IMR-90 (cell line): Measurements from ENCODE around the gene DAPK3.

ENCODE experiments used
- BHLHE40 ChIP-seq: fragments of 150-350 bp; IDR thresholded peaks from 2 replicates; pipeline ENCODE4 v1.6.1; 2016; ENCODE audit warnings: mild to moderate bottlenecking, low read depth, low read length
- CEBPB ChIP-seq: IDR thresholded peaks from 2 replicates; pipeline ENCODE4 v1.6.1; 2012; ENCODE audit warnings: low read depth, low read length, improper control_type of control experiment
- FOS ChIP-seq: fragments of 150-350 bp; IDR thresholded peaks from 2 replicates; pipeline ENCODE4 v1.6.1; 2016; ENCODE audit warnings: low read depth, low read length
- POLR2A ChIP-seq: IDR thresholded peaks from 2 replicates; pipeline ENCODE4 v1.6.1; 2012; ENCODE audit warnings: mild to moderate bottlenecking, low read depth, low read length
- RAD21 ChIP-seq: IDR thresholded peaks from 2 replicates; pipeline ENCODE4 v1.6.1; 2012; ENCODE audit warnings: low read length, improper control_type of control experiment
- RCOR1 ChIP-seq: IDR thresholded peaks from 2 replicates; pipeline ENCODE4 v1.6.1; 2012; ENCODE audit warnings: mild to moderate bottlenecking, low read length, improper control_type of control experiment; ENCODE audit not compliant: insufficient replicate concordance
- RFX5 ChIP-seq: IDR thresholded peaks from 2 replicates; pipeline ENCODE4 v1.8.0; 2012; ENCODE audit warnings: low read depth, mild to moderate bottlenecking, low read length, moderate library complexity
- TF ChIP-seq, protein P1 (sequence below): conservative IDR thresholded peaks from 2 replicates; pipeline ENCODE4 v1.5.1; 2012; ENCODE audit warnings: mild to moderate bottlenecking, low read depth, low read length, improper control_type of control experiment
- TF ChIP-seq, protein P2 (sequence below): fragments of 150-350 bp; IDR thresholded peaks from 2 replicates; pipeline ENCODE4 v1.6.1; 2017; ENCODE audit warnings: mild to moderate bottlenecking, antibody characterized with exemption, low read length, low read depth
- TF ChIP-seq, protein P3 (sequence below): fragments of 150-350 bp; IDR thresholded peaks from 2 replicates; pipeline ENCODE4 v1.6.1; 2016; ENCODE audit warnings: low read depth, mild to moderate bottlenecking, low read length, moderate library complexity, borderline replicate concordance

DNA sequence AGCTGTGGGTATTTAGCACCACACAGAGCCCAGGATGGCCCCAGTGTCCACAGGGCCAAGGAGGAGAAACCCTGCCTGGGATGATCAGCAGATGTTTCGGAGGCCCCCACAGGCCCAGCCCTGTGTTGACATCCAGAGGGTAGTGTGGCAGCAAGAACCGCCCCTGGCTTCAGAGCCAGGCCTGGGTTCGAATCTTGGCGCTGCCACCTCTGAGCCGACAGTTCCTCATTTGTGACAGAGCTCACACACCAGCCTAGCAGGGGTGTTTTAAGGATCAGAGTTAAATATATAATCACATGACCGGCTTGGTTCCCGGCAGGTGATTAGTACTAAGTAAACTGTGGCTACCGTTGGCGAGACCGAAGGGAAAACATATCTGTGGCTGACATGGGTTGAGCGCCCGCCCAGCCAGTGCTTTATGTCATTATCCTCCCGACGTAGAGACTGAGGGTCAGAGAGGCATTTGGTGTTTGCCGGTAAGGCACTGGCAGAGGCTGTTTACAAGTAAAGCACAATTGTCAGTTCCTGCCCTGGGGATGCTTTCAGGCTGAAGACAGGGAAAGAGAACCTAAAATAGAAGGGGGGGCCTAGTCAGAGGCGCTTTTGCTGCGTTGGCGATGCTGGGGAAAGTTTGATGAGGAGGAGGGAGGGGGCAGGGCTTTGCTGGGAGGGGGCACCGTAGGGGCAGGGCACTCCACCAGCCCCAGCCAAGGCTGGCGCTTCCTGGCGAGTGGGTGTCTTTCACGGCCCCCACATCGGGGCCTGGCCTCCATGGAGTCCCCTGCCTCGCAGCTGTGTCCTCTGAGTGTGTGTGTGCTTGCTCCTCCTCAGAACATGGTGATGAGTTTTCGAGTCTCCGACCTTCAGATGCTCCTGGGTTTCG, 41.4 kb upstream of the DAPK3 start:
- TF ChIP-seq, protein P1, sequence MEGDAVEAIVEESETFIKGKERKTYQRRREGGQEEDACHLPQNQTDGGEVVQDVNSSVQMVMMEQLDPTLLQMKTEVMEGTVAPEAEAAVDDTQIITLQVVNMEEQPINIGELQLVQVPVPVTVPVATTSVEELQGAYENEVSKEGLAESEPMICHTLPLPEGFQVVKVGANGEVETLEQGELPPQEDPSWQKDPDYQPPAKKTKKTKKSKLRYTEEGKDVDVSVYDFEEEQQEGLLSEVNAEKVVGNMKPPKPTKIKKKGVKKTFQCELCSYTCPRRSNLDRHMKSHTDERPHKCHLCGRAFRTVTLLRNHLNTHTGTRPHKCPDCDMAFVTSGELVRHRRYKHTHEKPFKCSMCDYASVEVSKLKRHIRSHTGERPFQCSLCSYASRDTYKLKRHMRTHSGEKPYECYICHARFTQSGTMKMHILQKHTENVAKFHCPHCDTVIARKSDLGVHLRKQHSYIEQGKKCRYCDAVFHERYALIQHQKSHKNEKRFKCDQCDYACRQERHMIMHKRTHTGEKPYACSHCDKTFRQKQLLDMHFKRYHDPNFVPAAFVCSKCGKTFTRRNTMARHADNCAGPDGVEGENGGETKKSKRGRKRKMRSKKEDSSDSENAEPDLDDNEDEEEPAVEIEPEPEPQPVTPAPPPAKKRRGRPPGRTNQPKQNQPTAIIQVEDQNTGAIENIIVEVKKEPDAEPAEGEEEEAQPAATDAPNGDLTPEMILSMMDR: no peak
- TF ChIP-seq RCOR1 (no peak), RAD21 (no peak), POLR2A (no peak), CEBPB (no peak), RFX5 (no peak), FOS (no peak), BHLHE40 (no peak)
- TF ChIP-seq, protein P2, sequence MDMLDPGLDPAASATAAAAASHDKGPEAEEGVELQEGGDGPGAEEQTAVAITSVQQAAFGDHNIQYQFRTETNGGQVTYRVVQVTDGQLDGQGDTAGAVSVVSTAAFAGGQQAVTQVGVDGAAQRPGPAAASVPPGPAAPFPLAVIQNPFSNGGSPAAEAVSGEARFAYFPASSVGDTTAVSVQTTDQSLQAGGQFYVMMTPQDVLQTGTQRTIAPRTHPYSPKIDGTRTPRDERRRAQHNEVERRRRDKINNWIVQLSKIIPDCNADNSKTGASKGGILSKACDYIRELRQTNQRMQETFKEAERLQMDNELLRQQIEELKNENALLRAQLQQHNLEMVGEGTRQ: no peak
- TF ChIP-seq, protein P3, sequence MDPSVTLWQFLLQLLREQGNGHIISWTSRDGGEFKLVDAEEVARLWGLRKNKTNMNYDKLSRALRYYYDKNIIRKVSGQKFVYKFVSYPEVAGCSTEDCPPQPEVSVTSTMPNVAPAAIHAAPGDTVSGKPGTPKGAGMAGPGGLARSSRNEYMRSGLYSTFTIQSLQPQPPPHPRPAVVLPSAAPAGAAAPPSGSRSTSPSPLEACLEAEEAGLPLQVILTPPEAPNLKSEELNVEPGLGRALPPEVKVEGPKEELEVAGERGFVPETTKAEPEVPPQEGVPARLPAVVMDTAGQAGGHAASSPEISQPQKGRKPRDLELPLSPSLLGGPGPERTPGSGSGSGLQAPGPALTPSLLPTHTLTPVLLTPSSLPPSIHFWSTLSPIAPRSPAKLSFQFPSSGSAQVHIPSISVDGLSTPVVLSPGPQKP: no peak
